NCI-H2081 treated with DMSO at 0.1 percent for 48 hours (cell line): Measurements from ENCODE around the gene QRICH2.
"Not testable (repeated sequence)": the region's sequence is repeated elsewhere in the genome, so short reads cannot be mapped to it uniquely, and the experiment has no call there.

Experiments
- DNase-seq: peaks from one replicate; lab custom pipeline; 2025; lab: John Stamatoyannopoulos, UW

Gene QRICH2

DNA sequence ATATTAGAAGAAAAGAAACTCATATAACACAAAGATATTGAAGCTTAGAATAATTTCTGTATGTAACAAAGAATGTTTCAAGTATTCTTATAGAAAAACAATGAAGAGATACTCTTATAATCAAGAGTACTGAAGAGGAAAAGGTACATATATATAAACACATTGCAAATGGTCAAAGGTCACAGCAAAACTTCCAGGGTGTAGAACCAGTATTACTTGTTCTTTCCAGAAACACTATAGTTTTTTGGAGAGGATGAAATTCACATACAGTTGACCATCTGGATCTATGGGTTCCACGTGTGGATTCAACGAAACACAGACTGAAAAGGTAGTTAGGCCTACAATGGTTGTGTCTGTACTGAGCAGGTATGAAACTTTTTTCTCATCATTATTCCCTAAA is 23.0 kb upstream of the QRICH2 start:
- DNase-seq, result no peak

DNA sequence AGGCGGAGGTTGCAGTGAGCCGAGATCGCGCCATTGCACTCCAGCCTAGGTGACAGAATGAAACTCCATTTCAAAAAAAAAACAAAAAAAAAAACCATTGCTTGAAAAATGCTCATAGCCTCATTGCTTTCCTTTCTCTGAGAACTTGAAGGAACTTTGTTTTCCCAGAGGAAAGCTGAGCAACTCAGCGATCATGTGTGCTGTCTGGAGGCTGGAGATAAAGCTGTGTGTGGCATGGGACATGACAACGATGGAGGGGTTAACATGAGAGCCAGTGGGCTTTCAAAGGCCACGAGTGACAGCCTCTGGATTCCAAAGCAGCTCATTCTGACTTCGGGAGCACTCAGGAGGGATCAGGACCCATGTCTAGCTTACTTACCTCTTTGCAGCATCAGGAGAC is 21.6 kb upstream of the QRICH2 start:
- no peak for DNase-seq

DNA sequence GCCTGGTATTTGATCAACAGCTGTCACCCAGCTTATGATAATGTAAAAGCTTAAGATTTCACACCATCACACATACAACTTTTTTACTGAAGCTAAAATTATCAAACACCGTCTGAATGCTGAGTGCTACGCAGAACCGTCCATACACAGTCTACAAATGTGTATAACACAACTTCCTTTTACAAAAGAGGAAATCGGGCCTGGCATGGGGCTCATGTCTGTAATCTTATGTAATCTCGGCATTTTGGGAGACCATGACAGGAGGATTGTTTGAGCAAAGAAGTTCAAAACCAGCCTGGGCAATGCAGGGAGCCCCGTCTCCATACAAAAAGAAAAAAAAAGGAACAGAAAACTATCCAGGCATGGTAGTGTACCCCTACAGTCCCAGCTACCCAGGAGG is 19.6 kb upstream of the QRICH2 start:
- no peak for DNase-seq

DNA sequence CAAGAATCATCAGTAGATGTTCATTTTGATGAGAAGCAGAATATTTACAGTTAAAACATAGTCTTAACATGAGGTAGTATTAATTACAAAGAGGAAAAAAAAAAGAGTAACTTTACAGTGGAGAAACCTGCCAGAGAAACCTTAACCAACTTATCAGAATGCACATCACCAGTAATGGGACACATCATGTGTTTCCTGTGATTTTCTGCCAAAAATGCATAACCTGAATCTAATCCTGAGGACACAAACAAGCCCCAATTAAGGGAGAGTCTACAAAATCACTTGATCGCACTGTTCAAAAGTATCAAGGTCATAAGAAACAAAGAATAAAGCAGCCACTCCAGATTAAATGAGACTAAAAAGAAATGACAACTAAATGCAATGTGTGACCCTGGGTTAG is 18.2 kb upstream of the QRICH2 start:
- DNase-seq, result no peak

DNA sequence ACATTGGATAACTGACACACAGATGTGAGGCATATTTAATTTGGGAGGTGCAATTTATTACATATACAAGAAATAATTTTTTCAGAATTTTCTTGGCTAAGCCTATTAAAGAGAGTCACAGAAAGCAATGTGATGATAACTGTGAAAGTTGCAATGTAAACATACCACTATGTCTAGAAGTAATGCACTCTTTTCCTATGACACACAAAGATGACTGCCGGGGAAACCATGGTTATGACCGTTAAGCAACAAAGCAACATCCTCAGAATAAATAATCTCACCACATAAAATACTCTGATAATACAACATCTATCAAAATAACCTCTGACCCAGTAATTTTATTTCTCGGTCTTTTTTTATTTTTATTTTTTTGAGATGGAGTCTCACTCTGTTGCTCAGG is 10.5 kb upstream of the QRICH2 start:
- DNase-seq, result no peak

DNA sequence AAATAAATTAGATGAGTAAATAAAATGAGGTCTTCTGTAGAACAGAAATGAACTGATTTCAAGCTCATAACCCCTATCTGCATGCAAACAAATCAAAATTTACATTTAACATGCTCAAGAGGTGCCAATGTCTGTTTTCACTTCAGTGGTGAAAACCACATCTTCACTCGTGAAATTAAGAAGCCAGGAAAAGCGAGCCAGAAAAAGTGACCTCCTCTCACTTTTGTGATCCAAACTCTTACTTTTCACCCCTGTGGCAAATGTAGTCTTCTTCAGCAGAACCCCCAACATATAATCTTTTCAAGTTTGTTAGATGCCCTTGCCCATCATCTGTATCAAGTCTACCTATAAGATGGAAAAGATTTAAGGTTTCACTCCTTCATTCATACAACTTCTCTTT is 9.5 kb upstream of the QRICH2 start:
- no peak for DNase-seq

DNA sequence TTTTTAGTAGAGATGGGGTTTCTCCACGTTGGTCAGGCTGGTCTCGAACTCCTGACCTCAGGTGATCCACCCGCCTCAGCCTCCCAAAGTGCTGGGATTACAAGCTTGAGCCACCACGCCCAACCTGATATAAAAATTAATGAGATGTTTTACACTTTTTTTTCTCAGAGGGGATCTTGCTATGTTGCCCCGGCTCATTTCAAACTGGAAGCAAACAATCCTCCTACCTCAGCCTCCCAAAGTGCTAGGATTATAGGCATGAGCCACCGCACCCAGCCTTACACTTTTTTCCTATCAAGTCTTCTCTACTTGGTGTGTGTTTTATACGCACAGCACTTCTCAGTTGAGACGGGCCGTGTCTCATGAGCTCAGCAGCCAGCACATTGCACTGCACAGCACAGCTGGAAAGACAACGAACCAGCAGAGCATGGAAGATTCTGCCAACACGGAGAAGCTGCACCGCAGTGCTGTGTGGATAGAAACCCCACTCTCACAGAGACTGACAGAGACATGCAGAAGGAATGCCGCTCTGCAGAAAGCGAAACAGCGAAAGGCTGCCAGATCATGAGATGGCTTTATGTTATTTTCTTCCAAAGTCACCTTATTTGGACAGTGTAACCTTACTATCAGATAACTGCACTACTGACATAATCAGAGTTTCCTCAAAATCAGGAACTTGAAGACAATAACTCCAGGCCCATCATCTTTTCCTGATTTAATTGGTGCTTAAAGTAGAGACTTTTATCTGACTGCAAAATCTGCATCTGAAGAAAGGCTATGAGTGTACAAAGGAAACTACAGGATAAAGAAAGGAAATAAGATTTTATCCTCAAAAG is 6.5 kb upstream of the QRICH2 start:
- no peak for DNase-seq

DNA sequence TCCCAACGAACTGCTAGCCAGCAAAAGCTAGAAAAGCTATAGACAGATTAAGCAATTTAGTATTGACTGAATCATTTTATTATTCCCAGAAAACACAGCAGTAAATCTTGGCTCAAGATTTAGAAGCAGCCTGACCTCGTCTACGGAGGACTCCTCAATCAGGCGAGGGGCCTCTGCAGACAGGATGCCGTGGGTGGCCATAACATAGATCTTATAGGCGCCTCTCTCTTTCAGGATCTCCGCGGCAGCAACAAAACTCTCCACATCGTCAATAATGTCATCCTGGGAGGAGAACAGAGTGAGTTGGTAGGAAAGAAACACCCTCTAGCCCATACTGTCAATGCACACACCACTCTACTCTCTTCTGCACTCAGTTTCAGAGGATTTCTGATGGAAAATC is 4.7 kb upstream of the QRICH2 start:
- DNase-seq, result no peak

DNA sequence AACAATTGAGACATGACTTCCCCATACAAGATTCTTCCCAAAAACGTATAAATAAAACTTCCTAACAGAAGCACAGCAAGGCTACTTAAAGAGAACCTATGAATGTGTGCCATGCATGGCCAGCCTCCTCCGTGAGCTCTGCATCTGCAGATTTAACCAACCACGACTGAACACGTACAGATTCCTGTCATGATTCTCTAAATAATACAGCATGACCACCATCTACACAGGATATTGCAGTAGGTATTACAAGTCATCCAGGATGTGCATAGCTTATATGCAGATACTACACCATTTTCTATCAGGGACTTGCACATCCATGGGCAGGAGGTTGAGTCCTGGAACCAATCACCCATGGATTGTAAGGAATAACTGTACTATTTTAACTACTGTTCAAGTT is 1.4 kb upstream of the QRICH2 start:
- no peak for DNase-seq

DNA sequence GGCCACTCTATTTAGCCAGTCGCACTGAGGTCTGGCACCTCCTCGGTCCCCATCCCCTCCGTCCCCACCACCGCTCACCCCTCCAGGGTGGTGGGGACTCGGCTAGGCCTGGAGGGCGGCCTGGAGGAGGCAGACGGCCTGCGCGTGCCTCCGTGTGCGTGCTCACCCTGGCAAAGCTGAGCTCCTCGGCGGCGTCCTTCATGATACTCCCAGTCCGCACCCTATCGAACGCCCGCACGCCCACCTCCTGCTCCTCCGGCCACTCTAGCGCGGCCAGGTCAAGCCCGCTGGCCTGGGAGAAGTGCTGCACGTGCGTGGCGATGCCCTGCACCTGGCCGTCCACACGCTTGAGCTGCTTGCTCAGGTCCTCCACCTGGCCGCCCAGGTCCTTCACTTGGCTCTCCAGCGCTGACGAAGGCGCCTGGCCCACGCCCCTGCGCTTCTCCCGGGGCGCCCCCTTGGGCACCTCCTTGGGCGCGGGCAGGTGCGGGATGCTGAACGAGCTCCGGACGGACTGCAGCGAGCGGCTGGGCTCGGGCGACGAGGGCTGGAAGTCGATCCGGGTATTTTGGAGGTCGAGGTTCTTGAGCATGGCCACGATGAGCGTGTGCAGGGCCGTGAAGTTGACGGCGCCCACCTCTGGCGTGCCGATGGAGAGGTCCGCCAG is 644 bp downstream of the QRICH2 start:
- no peak for DNase-seq

DNA sequence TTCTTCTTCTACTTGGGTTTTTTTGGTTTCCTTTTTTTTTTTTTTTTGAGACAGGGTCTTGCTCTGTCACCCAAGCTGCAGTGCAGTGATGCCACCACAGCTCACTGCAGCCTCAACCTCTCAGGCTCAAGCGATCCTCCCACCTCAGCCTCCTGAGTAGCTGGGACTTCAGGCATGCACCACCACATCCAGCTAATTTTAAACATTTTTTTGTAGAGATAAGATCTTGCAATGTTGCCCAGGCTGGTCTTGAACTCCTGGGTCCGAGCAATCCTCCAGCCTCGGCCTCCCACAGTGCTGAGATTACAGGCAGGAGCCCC is 3.0 kb downstream of the QRICH2 start:
- DNase-seq, result not testable (repeated sequence)

DNA sequence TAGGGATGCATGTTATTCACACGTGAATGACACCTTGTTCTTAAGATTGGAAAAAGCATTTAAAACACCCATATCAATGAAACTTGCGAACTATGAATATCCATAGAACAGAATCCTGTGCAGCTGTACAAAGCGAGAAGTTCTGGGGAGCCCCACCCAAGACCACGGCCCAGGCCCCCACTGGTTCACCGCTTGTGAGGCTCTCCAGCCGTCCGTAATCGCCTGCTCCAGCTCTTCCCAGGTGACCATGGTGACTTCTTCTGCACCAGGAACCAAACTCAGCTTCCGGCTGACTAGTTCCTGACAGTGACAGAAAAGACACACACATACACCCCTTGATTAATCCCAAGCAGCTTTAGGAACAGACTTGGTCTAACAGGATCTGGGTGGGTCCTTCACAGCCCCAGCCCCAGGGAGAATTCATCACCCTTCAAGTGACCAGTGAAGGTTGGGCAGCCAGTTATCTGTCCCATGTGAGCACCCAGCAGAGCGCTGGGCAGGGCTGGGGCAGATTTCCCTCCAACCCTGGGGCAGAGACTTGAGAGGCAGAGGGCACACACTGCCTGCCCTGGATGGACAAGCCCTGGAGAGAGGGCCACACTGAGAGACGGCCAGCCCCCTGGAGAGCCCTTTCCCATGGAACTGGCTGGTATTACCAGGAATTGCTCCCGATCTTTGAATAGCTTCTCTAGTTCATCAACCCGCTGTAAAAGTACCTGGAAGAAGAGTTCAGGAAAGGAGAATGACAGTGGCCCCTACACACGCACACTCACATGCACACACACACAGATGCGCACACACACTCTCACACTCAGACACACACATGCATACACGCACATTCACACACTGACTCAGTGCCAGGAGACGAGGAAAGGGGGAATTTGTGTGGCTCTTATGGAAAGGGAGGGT is 3.6 kb downstream of the QRICH2 start:
- DNase-seq, result no peak

DNA sequence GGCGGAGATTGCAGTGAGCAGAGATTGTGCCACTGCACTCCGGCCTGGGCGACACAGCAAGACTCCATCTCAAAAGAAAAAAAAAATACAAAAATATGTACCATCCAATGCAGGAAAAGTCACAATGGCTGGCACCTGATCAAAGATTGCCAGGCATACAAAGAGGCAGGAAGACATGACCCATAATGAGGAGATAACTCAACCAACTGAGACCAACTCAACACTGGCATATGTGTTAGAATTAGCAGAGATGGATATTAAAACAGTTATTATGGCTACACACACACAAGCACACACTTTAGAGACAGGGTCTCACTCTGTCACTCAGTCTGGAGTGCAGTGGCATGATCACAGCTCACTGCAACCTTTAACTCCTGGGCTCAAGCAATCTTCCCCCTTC is 10.6 kb downstream of the QRICH2 start:
- no peak for DNase-seq

DNA sequence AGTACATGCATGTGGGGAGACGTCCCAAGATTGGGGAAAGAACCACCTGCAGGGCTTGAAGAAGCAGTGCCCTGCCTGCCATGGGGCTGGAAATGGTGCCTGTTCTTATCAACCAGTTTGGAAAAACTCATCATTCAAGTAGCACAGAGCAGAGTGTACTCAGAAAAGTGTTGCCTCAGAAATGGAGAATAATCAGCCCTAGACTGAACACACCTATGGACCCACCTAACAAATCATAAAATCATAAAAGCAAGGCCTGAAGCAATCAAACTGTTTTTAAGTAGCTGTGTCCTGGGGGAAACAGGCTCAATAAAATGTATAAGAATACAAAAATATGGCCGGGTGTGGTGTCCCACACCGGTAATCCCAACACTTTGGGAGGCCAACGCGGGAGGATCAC is 11.2 kb downstream of the QRICH2 start:
- no peak for DNase-seq

DNA sequence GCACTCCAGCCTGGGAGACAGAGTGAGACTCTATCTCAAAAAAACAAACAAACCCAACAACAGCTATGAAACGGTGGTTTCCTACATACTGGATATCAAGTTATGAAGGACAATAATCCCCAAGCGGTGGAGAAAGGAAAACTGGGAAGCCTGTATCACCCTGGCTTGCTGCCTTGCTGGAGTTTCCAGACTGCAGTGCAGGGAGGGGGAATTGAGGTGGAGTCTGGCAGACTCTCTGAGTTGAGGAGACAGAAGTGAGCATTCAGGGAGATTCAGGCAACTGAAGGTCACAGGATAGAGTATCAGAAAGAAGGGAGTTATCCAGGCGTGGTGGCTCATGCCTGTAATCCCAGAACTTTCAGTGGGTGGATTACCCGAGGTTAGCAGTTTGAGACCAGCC is 11.9 kb downstream of the QRICH2 start:
- DNase-seq, result no peak

DNA sequence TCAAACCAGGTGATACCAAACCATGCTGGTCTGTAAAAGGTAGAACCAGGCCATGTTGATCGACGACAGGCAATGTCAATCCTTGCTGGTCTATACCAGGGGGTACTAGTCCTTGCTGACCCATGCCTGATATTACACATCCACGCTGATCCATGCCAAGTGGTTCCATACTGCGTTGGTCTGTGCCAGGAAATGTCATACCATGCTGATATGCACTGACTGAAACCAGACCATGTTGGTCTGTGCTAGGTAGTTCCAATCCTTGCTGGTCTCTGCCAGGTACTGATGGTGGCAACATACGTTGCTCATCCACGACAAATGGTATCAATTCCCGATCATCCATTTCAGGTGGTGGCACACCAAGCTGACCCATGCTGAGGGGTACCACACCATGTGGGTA is 15.0 kb downstream of the QRICH2 start:
- DNase-seq, result no peak

DNA sequence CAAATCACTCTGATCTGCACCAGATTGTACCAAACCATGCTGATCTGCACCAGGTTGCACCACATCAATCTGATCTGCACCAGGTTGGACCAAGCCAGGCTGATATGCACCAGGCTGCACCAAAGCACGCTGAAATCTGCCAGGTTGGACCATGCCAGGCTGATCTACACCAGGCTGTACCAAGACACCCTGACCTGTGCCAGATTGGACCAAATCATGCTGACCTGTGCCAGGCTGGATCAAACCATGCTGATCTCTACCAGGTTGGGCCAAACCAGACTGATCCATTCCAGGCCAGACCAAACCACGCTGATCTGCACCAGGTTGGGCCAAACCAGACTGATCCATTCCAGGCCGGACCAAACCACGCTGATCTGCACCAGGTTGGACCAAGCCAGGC is 15.5 kb downstream of the QRICH2 start:
- DNase-seq, result no peak

DNA sequence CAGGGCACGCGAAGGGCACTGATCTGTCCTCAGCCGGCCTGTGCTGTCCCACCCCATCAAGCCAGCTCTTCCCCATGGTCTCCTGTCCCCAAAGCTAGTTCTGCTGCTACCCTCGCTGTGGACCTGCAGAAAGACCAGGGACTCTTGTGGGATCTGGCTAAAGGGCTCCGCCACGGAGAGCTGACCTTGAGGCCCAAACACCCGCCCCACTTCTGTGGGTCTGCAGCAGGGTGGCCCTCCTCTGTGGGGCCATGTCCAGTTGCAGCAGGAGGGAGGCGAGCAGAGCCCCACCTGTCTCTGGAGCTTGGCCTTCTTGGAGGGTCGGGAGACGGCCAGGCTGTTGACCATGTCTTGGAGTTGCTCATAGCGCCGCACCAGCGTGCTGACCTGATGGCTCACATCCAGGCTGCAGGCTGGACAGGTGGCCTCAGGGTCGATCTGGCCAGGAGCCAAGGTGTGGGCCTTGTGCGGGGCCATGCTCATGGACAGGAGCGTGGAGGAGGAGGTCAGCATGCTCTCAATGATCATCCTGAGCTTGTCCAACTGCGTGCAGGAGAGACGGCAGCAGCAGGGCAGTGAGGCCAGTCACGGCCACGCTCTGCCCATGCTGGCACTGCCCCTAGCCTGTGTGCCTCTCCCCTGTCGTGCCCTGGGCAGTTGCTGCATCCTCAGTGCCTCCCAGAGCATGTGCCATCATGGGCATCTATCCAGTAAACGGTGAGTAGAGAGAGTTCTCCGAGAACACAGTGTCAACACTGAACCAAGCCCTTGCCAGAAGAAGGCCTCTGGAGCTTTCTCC is 26.3 kb downstream of the QRICH2 start:
- no peak for DNase-seq

DNA sequence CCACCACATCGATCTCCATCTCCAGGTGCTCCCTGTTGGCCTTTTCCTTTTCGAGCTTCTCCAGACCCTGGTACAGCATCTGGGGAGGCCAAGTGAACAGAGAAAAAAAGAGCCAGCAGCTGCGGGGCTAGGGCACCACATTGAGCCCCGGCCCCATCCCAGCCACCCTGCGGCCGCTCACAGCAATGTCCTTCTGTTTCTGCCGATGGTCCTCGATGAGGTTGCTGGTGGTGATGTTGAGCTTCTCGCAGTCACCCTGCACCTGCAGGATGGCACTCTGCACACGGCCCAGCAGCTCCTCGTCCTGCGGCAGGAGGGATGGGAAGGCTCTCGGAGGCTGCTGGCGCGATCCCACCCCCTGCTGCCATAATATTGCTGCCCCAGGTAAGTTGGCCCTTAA is 27.4 kb downstream of the QRICH2 start:
- DNase-seq, result no peak

DNA sequence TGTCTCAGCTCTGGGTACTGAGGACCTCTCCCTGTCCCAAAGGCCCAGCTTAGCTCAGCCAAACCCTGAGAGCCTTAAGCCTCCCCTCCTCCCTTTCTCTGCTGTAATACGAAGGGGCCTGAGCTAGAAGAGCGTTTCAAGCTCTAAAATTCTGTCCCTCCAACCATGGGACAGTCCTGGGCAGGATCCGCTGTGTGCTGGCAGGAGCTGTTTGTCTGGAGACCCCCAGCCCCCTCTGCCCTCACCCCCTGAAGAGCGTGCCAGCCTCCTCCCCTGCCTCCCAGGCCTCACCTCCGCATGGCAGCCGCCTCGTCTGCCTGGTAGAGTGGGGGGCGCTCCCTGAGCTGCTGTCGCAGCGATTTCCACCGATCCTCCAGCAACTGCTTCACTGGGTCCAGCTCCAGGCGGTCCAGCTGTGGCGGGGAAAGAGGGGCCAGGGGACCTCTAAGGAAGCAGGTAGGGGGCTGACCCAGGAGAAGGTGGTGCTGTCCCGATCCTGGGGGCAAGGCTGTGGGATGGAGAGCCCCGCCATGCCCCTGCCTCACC is 28.3 kb downstream of the QRICH2 start:
- DNase-seq, result no peak

DNA sequence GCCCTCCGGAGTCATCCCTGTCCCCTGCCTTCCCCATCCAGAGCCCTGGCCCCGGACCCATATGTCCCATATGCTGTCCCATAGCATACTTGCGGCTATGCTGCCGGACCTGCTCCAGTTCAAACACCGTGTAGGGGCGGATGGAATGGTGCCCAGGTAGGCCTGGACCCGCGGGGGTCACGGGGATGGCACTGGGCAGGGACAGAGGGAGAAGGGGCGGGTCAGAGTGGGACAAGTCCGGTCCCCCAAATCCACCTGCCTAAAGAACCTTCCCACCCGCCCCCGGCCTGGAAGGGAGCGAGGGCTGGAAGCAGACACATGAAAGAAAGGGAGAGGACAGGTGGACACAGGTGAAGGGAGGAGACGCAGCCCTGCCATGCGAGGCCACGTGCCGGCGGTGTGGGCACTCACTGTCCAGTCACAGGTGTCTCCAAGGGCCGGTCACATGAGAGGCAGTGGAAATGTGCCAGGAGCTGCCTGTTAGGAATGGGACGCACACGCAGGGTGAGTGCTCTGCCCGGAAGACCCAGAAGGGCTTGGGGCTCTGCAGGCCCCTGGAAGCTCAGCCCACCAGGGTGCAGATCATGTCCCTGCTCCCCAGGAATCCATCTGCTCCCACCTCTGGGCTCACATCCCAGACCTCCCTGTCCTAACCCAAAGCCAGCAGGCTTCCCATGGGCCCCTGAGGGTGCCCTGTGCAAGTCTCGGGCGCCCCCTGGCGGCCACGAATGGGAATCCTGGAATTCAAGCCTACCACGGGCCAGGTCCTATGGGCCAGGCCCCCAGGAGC is 28.9 kb downstream of the QRICH2 start:
- no peak for DNase-seq
